Hepatocyte (in vitro differentiated cells): ENCODE measurements around the gene WHRN. TPM values are rescaled to one million over a fixed set of nuclear protein-coding genes. Genes with fewer than 3 reads are reported as not detected.

Experiments
- DNase-seq: peaks from one replicate; pipeline ENCODE4 v3.0.0-alpha.2; 2016; ENCODE audit warnings: low spot score
- H2AFZ ChIP-seq: fragments of 200-600 bp; sonication (generic); 2 replicates; pipeline ENCODE4 v1.6.0; 2016; ENCODE audit warnings: antibody characterized with exemption, mild to moderate bottlenecking
- H3K27ac ChIP-seq: fragments of 200-600 bp; sonication (generic); 2 replicates; pipeline ENCODE4 v1.5.1; 2016; ENCODE audit warnings: mild to moderate bottlenecking
- H3K27me3 ChIP-seq: fragments of 200-600 bp; sonication (generic); 2 replicates; pipeline ENCODE4 v1.6.1; 2016
- H3K36me3 ChIP-seq: fragments of 200-600 bp; sonication (generic); replicated peaks from 2 replicates; pipeline ENCODE4 v1.5.1; 2016; ENCODE audit warnings: low read depth; ENCODE audit not compliant: insufficient read depth
- H3K4me1 ChIP-seq: fragments of 200-600 bp; sonication (generic); 2 replicates; pipeline ENCODE4 v1.5.1; 2016; ENCODE audit warnings: mild to moderate bottlenecking, moderate library complexity; ENCODE audit not compliant: insufficient read depth
- H3K4me2 ChIP-seq: fragments of 200-600 bp; sonication (generic); 2 replicates; pipeline ENCODE4 v1.6.0; 2016
- H3K4me3 ChIP-seq: fragments of 200-600 bp; sonication (generic); 2 replicates; pipeline ENCODE4 v1.5.1; 2016; ENCODE audit warnings: mild to moderate bottlenecking
- H3K79me2 ChIP-seq: fragments of 200-600 bp; sonication (generic); 2 replicates; pipeline ENCODE4 v1.6.0; 2017; ENCODE audit warnings: mild to moderate bottlenecking
- H3K9me2 ChIP-seq: fragments of 200-600 bp; sonication (generic); replicated peaks from 2 replicates; pipeline ENCODE4 v1.6.0; 2017; ENCODE audit warnings: mild to moderate bottlenecking; ENCODE audit not compliant: insufficient read depth
- H3K9me3 ChIP-seq: fragments of 200-600 bp; sonication (generic); 2 replicates; pipeline ENCODE4 v1.5.1; 2016; ENCODE audit warnings: low read depth, mild to moderate bottlenecking
- H4K20me1 ChIP-seq: fragments of 200-600 bp; sonication (generic); 2 replicates; pipeline ENCODE4 v1.6.0; 2016; ENCODE audit warnings: mild to moderate bottlenecking; ENCODE audit not compliant: insufficient read depth, poor library complexity, severe bottlenecking
- EZH2 ChIP-seq: fragments of 200-600 bp; sonication (generic); IDR thresholded peaks from 2 replicates; pipeline ENCODE4 v1.6.1; 2016; ENCODE audit warnings: antibody characterized with exemption, mild to moderate bottlenecking, borderline replicate concordance
- EZH2phosphoT487 ChIP-seq: fragments of 200-600 bp; sonication (generic); IDR thresholded peaks from one replicate; pipeline ENCODE4 v1.6.1; 2018; ENCODE audit warnings: antibody characterized with exemption, mild to moderate bottlenecking, low read depth, moderate library complexity; ENCODE audit not compliant: unreplicated experiment, severe bottlenecking
- WGBS: methylation state at CpG from one replicate; pipeline ENCODE4 v1.1.6; 2016; ENCODE audit warnings: low lambda C conversion rate; ENCODE audit errors: missing lambda C conversion rate; 5-methylcytosine and 5-hydroxymethylcytosine counted together
- polyA plus RNA-seq: library from polyadenylated mRNA; unstranded; fragments of >200 nt; fragmentation: Nextera tagmentation; extraction: Ambion mirVana; gene quantifications from 2 replicates; pipeline ENCODE4 v1.2.1, GENCODE V29; 2016
- total RNA-seq: library from RNA; depleted of rRNA; stranded (reverse); fragments of >200 nt; gene quantifications from 2 replicates; pipeline ENCODE4 v1.2.3, GENCODE V29; 2014
- TF ChIP-seq, protein P1 (sequence below): fragments of 200-600 bp; sonication (generic); IDR thresholded peaks from 2 replicates; pipeline ENCODE4 v1.5.1; 2016; ENCODE audit warnings: antibody characterized with exemption, mild to moderate bottlenecking; ENCODE audit not compliant: poor library complexity

The WHRN gene
- total and polyA plus RNA-seq, 2 experiments from 2014 or later: 3.2 to 6.6 TPM

DNA sequence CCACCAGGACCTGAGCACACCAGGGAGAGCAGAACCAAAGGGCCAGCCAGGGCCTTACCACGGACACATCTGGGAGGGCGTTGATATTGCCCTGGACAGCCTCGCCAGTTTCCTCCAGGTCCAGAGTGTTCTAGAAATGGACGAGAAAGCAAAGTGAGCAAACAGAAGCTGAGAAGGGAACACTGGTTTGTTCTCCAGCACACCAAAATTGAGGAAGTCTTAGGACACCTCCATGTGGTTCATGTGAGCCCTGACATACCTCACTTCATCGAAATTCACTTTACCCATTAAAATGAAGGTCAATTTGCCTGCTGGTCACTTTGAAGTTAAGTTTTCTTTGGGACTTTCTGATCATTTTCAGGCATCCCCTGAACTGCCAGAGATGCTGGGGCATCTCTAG is 97.4 kb downstream of the WHRN start:
- H3K4me1 ChIP-seq: no peaks in the 10 kb centered on the region
- H3K9me2 ChIP-seq: no peaks in the 10 kb centered on the region
- H2AFZ ChIP-seq: no peak overlapping the region
- no peaks in the 10 kb centered on the region for H3K79me2 ChIP-seq
- 74% methylated on average over 5 of the region's 5 CpGs for WGBS
- no peak overlapping the region for H3K4me2 ChIP-seq
- H4K20me1 ChIP-seq: no peaks in the 10 kb centered on the region
- no peaks in the 10 kb centered on the region for H3K36me3 ChIP-seq
- H3K4me3 ChIP-seq: no peak overlapping the region
- TF ChIP-seq EZH2phosphoT487 (no peak), EZH2 (no peak)
- TF ChIP-seq, protein P1, sequence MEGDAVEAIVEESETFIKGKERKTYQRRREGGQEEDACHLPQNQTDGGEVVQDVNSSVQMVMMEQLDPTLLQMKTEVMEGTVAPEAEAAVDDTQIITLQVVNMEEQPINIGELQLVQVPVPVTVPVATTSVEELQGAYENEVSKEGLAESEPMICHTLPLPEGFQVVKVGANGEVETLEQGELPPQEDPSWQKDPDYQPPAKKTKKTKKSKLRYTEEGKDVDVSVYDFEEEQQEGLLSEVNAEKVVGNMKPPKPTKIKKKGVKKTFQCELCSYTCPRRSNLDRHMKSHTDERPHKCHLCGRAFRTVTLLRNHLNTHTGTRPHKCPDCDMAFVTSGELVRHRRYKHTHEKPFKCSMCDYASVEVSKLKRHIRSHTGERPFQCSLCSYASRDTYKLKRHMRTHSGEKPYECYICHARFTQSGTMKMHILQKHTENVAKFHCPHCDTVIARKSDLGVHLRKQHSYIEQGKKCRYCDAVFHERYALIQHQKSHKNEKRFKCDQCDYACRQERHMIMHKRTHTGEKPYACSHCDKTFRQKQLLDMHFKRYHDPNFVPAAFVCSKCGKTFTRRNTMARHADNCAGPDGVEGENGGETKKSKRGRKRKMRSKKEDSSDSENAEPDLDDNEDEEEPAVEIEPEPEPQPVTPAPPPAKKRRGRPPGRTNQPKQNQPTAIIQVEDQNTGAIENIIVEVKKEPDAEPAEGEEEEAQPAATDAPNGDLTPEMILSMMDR: no peak
- H3K9me3 ChIP-seq: no peaks in the 10 kb centered on the region
- no peak for DNase-seq
- no peak overlapping the region for H3K27ac ChIP-seq
- no peaks in the 10 kb centered on the region for H3K27me3 ChIP-seq

DNA sequence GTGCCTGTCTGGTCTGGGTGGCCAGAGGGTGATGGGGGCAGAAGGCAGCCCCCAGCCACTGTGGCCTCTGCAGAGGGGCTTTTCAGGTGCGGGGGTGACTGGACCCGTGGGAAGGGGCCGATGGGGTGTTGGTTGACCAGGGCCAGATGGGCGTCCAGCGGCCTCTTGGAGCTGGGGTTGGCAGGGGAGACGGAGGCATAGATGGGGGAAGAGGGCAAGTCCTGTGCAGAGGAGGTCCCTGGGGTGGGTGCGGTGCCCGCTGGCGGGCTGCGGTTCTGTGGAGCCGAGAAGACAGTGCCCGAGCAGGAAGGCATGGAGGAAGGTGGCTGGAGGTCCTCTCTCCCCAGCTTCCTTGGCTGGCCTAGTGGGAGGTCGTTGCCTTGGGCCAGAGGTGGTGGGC is 98.8 kb downstream of the WHRN start:
- H3K4me3 ChIP-seq: no peak overlapping the region
- no peaks in the 10 kb centered on the region for H3K36me3 ChIP-seq
- DNase-seq: no peak
- 92% methylated on average over 13 of the region's 13 CpGs for WGBS
- no peaks in the 10 kb centered on the region for H3K4me1 ChIP-seq
- no peaks in the 10 kb centered on the region for H3K79me2 ChIP-seq
- H2AFZ ChIP-seq: no peak overlapping the region
- no peak overlapping the region for H3K27ac ChIP-seq
- no peaks in the 10 kb centered on the region for H4K20me1 ChIP-seq
- H3K9me3 ChIP-seq: no peaks in the 10 kb centered on the region
- no peak overlapping the region for H3K4me2 ChIP-seq
- no peaks in the 10 kb centered on the region for H3K9me2 ChIP-seq
- TF ChIP-seq EZH2: no peak
- TF ChIP-seq, protein P1: no peak
- no peaks in the 10 kb centered on the region for H3K27me3 ChIP-seq

DNA sequence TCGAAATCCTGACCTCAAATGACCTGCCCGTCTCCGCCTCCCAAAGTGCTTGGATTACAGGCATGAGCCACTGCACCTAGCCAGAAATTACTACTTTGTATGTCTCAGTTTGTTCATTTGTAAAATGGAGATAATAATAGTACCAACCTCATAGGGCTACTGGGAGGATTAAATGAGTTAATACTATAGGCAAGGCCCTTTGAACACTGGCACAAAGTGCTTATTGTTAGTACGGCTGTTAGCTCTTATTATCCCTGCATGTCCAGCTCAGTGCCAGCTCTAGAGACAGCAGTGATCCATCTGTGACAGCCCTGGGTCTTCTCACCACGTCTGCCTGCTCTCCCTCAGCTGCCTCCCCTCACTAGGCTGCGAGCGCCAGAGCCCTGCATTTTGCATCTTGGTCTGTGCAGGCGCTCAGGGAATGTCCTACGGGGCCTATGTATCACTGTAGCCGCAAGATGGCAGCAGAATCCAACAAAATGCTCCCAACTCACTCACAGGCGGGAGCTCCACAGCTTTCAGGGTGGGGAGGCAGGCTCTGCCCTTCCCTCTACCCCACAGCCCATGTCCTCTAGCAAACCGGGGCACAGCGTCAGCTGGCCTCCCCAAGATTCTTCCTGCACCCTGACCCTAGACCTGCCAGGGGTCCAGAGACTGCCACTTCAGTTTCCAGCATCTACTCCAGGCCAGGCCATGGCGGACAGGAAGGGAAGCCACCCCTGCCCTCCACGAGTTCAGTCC is 99.8 kb downstream of the WHRN start:
- no peaks in the 10 kb centered on the region for H4K20me1 ChIP-seq
- H3K9me2 ChIP-seq: no peaks in the 10 kb centered on the region
- DNase-seq: peak; percentile 88
- no peak overlapping the region for H2AFZ ChIP-seq
- H3K9me3 ChIP-seq: no peaks in the 10 kb centered on the region
- H3K4me3 ChIP-seq: no peak overlapping the region
- no peaks in the 10 kb centered on the region for H3K4me1 ChIP-seq
- WGBS: 33% methylated on average over 15 of the region's 15 CpGs
- no peaks in the 10 kb centered on the region for H3K79me2 ChIP-seq
- no peak overlapping the region for H3K27ac ChIP-seq
- no peaks in the 10 kb centered on the region for H3K36me3 ChIP-seq
- no peak overlapping the region for H3K4me2 ChIP-seq
- H3K27me3 ChIP-seq: no peaks in the 10 kb centered on the region
- TF ChIP-seq, protein P1: peak; percentile 90
- no peak for TF ChIP-seq EZH2phosphoT487

DNA sequence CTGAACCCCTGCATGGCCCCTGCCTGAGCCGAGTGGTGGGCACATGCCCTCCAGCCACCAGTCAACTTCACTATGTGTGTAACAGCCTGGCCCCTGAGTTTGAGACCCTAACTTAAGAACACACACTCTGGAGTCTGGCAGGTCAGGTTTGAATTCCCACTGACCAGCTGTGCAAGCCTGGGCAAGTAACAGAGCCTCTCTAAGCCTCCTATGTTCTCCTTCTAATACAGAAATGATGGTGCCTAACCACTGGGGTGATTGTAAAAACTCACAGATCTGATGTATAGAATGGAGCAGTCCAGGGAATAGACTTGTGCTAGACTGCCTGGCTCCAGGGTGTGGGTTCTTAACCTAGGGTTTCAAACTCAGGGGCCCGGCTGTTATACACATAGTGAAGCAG is 100.7 kb downstream of the WHRN start:
- Histone ChIP-seq H3K27ac (no peak overlapping the region), H3K4me3 (no peak overlapping the region), H4K20me1 (no peaks in the 10 kb centered on the region), H2AFZ (no peak overlapping the region), H3K27me3 (no peaks in the 10 kb centered on the region), H3K36me3 (no peaks in the 10 kb centered on the region), H3K79me2 (no peaks in the 10 kb centered on the region), H3K4me2 (no peak overlapping the region), H3K9me3 (no peaks in the 10 kb centered on the region), H3K4me1 (no peaks in the 10 kb centered on the region), H3K9me2 (no peaks in the 10 kb centered on the region)
- 84% methylated on average over 2 of the region's 2 CpGs for WGBS
- TF ChIP-seq, protein P1: no peak
- TF ChIP-seq EZH2phosphoT487 (no peak), EZH2 (no peak)
- DNase-seq: no peak
